Common myeloid progenitor, CD34-positive (primary cell): ENCODE measurements around the gene BBS2.

ENCODE experiments used
- CTCF ChIA-PET: fragments of 350-600 bp; sonication (Branson Sonifier 250); formaldehyde crosslinking; loops from one replicate; lab custom pipeline; 2021; ENCODE audit warnings: antibody characterized with exemption; lab: Charles Lee
- POLR2A ChIA-PET: fragments of 350-600 bp; sonication (Branson Sonifier 250); formaldehyde crosslinking; loops from one replicate; lab custom pipeline; 2021; ENCODE audit warnings: antibody characterized with exemption; lab: Charles Lee
- DNase-seq, 3 donors: peaks; one replicate each; pipeline versions ENCODE4 v3.0.0 to v3.0.0-alpha.2; 2013
- H3K27ac ChIP-seq, 2 experiments: 1 replicate in 1 of 2; 2 replicates in 1 of 2; pipeline ENCODE4 v1.7.0; 2013; ENCODE audit warnings: inconsistent platforms in 2 of 2, low read length in 2 of 2, mild to moderate bottlenecking in 2 of 2, low read depth in 1 of 2, moderate library complexity in 1 of 2; ENCODE audit not compliant: severe bottlenecking in 2 of 2, insufficient read depth in 1 of 2, poor library complexity in 1 of 2
- H3K27me3 ChIP-seq, 5 experiments: replicated peaks in 2 of 5; 1 replicate in 3 of 5; 2 replicates in 2 of 5; pipeline versions ENCODE4 v1.6.1 to v1.7.0; 2013; ENCODE audit warnings: low read length in 4 of 5, mild to moderate bottlenecking in 2 of 5, moderate library complexity in 2 of 5, inconsistent platforms in 1 of 5; ENCODE audit not compliant: insufficient read depth in 5 of 5, control insufficient read depth in 4 of 5
- H3K36me3 ChIP-seq, 4 experiments: 1 replicate in 2 of 4; 2 replicates in 2 of 4; pipeline versions ENCODE4 v1.6.1 to v1.7.0; 2013; ENCODE audit warnings: low read length in 3 of 4, control low read depth in 1 of 4, mild to moderate bottlenecking in 1 of 4; ENCODE audit not compliant: control insufficient read depth in 4 of 4, insufficient read depth in 4 of 4
- H3K4me1 ChIP-seq, 4 experiments: 1 replicate in 3 of 4; 2 replicates in 1 of 4; pipeline versions ENCODE4 v1.6.1 to v1.7.1; 2013; ENCODE audit warnings: low read length in 3 of 4, mild to moderate bottlenecking in 3 of 4, control low read depth in 1 of 4, inconsistent platforms in 1 of 4, moderate library complexity in 1 of 4; ENCODE audit not compliant: control insufficient read depth in 4 of 4, insufficient read depth in 4 of 4; ENCODE audit errors: control extremely low read depth in 1 of 4
- H3K4me3 ChIP-seq, 7 experiments: 1 replicate in 4 of 7; 2 replicates in 3 of 7; pipeline versions ENCODE4 v1.5.1 to v1.7.0; 2013; ENCODE audit warnings: mild to moderate bottlenecking in 7 of 7, low read length in 6 of 7, moderate library complexity in 6 of 7, inconsistent platforms in 2 of 7, low read depth in 2 of 7, control low read depth in 1 of 7; ENCODE audit not compliant: insufficient read depth in 4 of 7, control insufficient read depth in 1 of 7; ENCODE audit errors: extremely low read depth in 1 of 7
- H3K9me3 ChIP-seq, 5 experiments: 1 replicate in 4 of 5; 2 replicates in 1 of 5; pipeline versions ENCODE4 v1.6.1 to v1.7.1; 2013; ENCODE audit warnings: low read length in 4 of 5, mild to moderate bottlenecking in 2 of 5, inconsistent platforms in 1 of 5, low read depth in 1 of 5, moderate library complexity in 1 of 5; ENCODE audit not compliant: control insufficient read depth in 4 of 5, insufficient read depth in 2 of 5; ENCODE audit errors: control extremely low read depth in 1 of 5

Gene BBS2

DNA sequence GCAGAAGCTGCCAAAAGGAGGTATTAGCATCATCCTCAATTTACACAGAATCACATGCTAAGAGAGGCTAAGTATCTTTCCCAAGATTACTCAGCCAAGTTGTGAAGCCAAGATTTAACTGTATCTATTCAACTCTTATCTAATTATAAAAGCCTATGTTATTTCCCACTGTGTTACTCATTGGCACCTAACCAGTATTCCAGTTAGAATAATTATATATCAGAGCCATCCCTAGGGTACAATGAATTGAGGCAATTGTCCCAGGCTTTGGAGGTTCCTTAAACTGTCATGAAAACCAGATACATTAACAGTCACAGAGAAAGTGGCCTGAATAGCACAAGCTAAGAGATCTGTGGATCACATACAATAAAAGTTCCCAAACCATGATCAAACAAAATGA, 83.6 kb downstream of the BBS2 start:
- Histone ChIP-seq H3K4me1 (no peaks in the 10 kb centered on the region), H3K9me3 (no peaks in the 10 kb centered on the region), H3K36me3 (peaks cover 18 to 66% (median 44%) of the 10 kb centered on the region in 4 experiments), H3K27ac (no peak overlapping the region), H3K27me3 (no peaks in the 10 kb centered on the region), H3K4me3 (no peak overlapping the region)
- CTCF ChIA-PET, result no interaction called here
- DNase-seq, result no peak
- POLR2A ChIA-PET, result no interaction called here
